ENCODE measurements around the gene NAT9. TPM values are rescaled to one million over a fixed set of nuclear protein-coding genes. Genes with fewer than 3 reads are reported as not detected.

The NAT9 gene
- total RNA-seq, 1 experiment from 2014 or later: 25.3 TPM

DNA sequence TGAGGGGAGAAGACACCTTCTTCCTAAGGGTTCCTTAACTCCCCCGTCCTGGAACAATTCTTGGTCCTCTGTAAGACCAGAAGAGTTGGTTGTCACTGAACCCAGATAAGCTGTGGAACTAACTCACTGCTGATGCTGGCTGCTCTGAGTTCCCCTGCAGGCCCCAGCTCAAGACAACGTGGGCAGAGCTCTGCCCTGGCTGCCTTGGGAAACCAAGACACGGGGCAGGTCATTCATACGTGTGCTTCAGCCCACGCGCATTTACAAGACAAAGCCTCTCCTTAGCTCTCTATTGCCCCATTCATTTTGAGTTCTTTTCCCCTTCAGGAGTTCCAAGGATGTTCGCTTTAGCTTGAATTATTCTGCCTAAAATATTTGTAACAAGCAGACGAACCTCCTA is 3.4 kb upstream of the NAT9 start:
- peaks cover 27% of the 10 kb centered on the region for H3K79me2 ChIP-seq (ENCODE audit: low read length)
- H3K4me3 ChIP-seq (ENCODE audit: low read length): no peak overlapping the region
- no peaks in the 10 kb centered on the region for H3K9me2 ChIP-seq (replicated peaks; ENCODE audit: insufficient read depth, low read length)
- no peak overlapping the region for H3K4me2 ChIP-seq (ENCODE audit: low read depth, low read length, poor library complexity, severe bottlenecking)
- no peaks in the 10 kb centered on the region for H3K9me3 ChIP-seq (ENCODE audit: low read length)
- H3K9ac ChIP-seq (ENCODE audit: low read length): peak overlapping the region; percentile 40; the same call in 1 of the 2 replicates
- H4K20me1 ChIP-seq (ENCODE audit: insufficient read depth, low read depth, low read length): no peaks in the 10 kb centered on the region; the same call in 1 of the 2 replicates
- H3K4me1 ChIP-seq (ENCODE audit: low read length): peaks cover 46% of the 10 kb centered on the region
- H3K27me3 ChIP-seq (ENCODE audit: low read length): no peaks in the 10 kb centered on the region
- no peak overlapping the region for H3K27ac ChIP-seq (ENCODE audit: low read length)
- H2AFZ ChIP-seq (ENCODE audit: low read length): no peak overlapping the region
- H3K36me3 ChIP-seq (ENCODE audit: insufficient read depth, low read length): no peaks in the 10 kb centered on the region
- no peak for DNase-seq

DNA sequence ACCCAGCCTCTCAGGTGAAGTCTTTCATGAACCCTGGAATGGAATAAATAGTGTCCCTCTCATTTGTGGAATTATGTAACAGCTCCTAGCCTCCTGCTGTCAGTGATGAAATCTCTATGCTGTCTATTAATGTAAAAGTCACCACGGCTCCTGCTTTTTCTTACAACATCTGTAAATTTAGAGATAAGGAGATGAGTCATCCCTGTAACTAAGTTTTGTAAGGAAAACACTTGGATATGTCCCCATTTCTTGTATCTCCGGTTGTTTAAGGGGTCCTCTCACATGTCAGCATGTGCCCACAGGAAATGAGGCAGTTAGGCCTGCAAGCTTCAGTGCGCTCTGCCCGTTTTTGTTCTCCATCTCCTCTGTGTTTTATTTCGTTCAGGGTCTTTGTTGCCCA is 2.8 kb upstream of the NAT9 start:
- H3K4me1 ChIP-seq (ENCODE audit: low read length): peaks cover 40% of the 10 kb centered on the region
- H3K27ac ChIP-seq (ENCODE audit: low read length): no peak overlapping the region
- no peaks in the 10 kb centered on the region for H3K9me2 ChIP-seq (replicated peaks; ENCODE audit: insufficient read depth, low read length)
- H3K9me3 ChIP-seq (ENCODE audit: low read length): no peaks in the 10 kb centered on the region
- 0 out of 2 replicates have a peak, but pooled peaks cover 1% of the 10 kb centered on the region for H3K36me3 ChIP-seq (ENCODE audit: insufficient read depth, low read length)
- H3K27me3 ChIP-seq (ENCODE audit: low read length): no peaks in the 10 kb centered on the region
- peaks cover 30% of the 10 kb centered on the region for H3K79me2 ChIP-seq (ENCODE audit: low read length)
- DNase-seq: no peak
- H3K4me3 ChIP-seq (ENCODE audit: low read length): no peak overlapping the region
- H2AFZ ChIP-seq (ENCODE audit: low read length): no peak overlapping the region
- no peaks in the 10 kb centered on the region; the same call in 1 of the 2 replicates for H4K20me1 ChIP-seq (ENCODE audit: insufficient read depth, low read depth, low read length)
- H3K9ac ChIP-seq (ENCODE audit: low read length): no peak overlapping the region
- H3K4me2 ChIP-seq (ENCODE audit: low read depth, low read length, poor library complexity, severe bottlenecking): no peak overlapping the region

DNA sequence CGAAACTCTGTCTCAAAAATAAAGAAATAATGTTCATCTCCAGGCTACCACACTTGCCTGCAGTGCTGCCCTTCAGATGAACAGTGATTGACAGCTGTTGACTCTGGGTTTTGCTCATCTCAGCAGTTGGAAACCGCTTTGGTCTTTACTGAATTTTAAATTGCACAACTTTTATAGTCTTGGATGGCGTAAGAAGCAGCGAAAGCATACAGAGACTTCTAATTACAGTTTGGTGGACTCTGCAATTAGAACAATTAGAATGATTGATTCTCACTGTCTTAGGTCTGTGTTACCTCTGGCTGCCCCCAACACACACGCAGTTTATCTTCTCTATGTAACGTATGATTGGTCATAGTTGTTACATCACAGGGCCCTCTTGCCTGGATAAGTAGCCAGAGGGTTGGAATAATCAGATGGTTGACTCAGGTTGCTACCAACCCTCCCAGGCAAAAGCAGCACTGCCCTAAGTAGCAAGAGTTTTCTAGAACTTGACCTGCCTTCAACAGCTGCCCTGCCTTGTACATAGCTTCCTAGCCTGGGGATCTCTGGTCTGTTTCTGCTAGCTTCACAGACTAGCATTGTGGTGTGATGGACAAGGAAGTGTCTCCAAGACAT is 1.9 kb upstream of the NAT9 start:
- Histone ChIP-seq H3K4me3 (ENCODE audit: low read length) (no peak overlapping the region), H4K20me1 (ENCODE audit: insufficient read depth, low read depth, low read length) (no peaks in the 10 kb centered on the region; the same call in 1 of the 2 replicates), H3K9me3 (ENCODE audit: low read length) (no peaks in the 10 kb centered on the region), H3K27ac (ENCODE audit: low read length) (no peak overlapping the region), H3K27me3 (ENCODE audit: low read length) (no peaks in the 10 kb centered on the region), H3K9me2 (replicated peaks; ENCODE audit: insufficient read depth, low read length) (no peaks in the 10 kb centered on the region), H3K79me2 (ENCODE audit: low read length) (peaks cover 39% of the 10 kb centered on the region), H2AFZ (ENCODE audit: low read length) (no peak overlapping the region), H3K9ac (ENCODE audit: low read length) (no peak overlapping the region), H3K36me3 (ENCODE audit: insufficient read depth, low read length) (peaks cover 6% of the 10 kb centered on the region; the same call in 1 of the 2 replicates), H3K4me1 (ENCODE audit: low read length) (peaks cover 33% of the 10 kb centered on the region), H3K4me2 (ENCODE audit: low read depth, low read length, poor library complexity, severe bottlenecking) (no peak overlapping the region)
- no peak for DNase-seq

DNA sequence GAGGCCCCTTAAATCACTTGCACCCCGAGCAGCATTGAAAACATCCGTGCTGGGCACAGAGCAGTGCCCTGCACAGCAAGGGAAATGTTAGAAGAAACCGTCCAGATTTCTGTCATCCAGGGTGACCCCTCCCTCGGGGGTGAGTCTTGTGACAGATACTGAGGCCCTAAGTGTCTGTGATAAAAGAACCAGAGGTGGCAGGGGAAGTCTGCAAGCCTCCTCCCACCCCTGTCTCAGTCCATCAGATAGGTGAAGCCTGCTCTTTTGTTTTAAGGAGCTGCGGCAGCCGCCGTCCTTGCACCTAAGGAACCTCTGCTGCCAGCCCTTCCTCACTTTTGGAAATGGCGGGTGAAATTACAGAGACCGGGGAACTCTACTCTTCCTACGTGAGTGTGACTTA is 845 bp upstream of the NAT9 start:
- H3K9me3 ChIP-seq (ENCODE audit: low read length): no peaks in the 10 kb centered on the region
- peak overlapping the region; percentile 82 for H3K9ac ChIP-seq (ENCODE audit: low read length)
- peak overlapping the region; percentile 87 for H3K4me3 ChIP-seq (ENCODE audit: low read length)
- no peak overlapping the region for H3K27ac ChIP-seq (ENCODE audit: low read length)
- peaks cover 6% of the 10 kb centered on the region; the same call in 1 of the 2 replicates for H3K36me3 ChIP-seq (ENCODE audit: insufficient read depth, low read length)
- H2AFZ ChIP-seq (ENCODE audit: low read length): no peak overlapping the region
- H3K4me2 ChIP-seq (ENCODE audit: low read depth, low read length, poor library complexity, severe bottlenecking): peak overlapping the region; percentile 91
- no peaks in the 10 kb centered on the region for H3K27me3 ChIP-seq (ENCODE audit: low read length)
- no peak for DNase-seq
- no peaks in the 10 kb centered on the region for H3K9me2 ChIP-seq (replicated peaks; ENCODE audit: insufficient read depth, low read length)
- H3K4me1 ChIP-seq (ENCODE audit: low read length): peaks cover 33% of the 10 kb centered on the region
- no peaks in the 10 kb centered on the region; the same call in 1 of the 2 replicates for H4K20me1 ChIP-seq (ENCODE audit: insufficient read depth, low read depth, low read length)
- peaks cover 39% of the 10 kb centered on the region for H3K79me2 ChIP-seq (ENCODE audit: low read length)

DNA sequence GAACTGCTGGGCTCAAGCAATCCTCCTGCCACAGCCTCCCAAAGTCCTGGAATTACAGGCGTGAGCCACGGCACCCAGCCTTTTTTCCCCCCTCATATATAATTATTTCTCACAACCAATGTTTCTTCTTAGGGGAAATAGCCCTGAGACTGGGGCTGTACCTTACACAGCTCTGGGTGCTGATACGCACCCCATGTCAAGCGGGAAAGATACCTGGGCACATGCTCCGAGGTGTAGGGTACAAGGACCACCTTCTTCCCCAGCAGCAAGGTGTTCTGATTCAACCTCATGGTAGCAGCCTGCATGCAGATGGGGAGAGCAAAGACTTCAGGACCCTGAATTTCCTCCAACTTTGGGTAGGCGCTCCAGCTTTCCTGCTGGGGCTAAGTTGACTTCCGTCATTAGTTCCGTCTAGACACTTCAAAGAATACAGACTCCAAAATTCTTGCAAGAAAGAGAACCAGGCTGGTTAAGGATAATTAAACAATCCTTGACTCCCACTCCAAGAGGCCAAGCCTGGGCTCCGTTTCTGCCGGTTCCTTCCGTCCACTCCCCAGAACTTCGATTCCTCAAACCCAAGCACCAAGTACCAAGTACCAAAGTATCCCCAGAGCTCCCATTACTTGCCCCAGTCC is 619 bp downstream of the NAT9 start:
- Histone ChIP-seq H3K9me2 (replicated peaks; ENCODE audit: insufficient read depth, low read length) (no peaks in the 10 kb centered on the region), H2AFZ (ENCODE audit: low read length) (peak overlapping the region; percentile 2; the same call in 1 of the 2 replicates), H3K79me2 (ENCODE audit: low read length) (peaks cover 39% of the 10 kb centered on the region), H3K27ac (ENCODE audit: low read length) (peak overlapping the region; percentile 43; the same call in 1 of the 2 replicates), H3K4me1 (ENCODE audit: low read length) (peaks cover 30% of the 10 kb centered on the region), H3K9ac (ENCODE audit: low read length) (peak overlapping the region; percentile 83), H4K20me1 (ENCODE audit: insufficient read depth, low read depth, low read length) (no peaks in the 10 kb centered on the region; the same call in 1 of the 2 replicates), H3K36me3 (ENCODE audit: insufficient read depth, low read length) (peaks cover 6% of the 10 kb centered on the region; the same call in 1 of the 2 replicates), H3K9me3 (ENCODE audit: low read length) (no peaks in the 10 kb centered on the region), H3K27me3 (ENCODE audit: low read length) (no peaks in the 10 kb centered on the region), H3K4me2 (ENCODE audit: low read depth, low read length, poor library complexity, severe bottlenecking) (peak overlapping the region; percentile 91), H3K4me3 (ENCODE audit: low read length) (peak overlapping the region; percentile 87)
- DNase-seq: peak; percentile 57

DNA sequence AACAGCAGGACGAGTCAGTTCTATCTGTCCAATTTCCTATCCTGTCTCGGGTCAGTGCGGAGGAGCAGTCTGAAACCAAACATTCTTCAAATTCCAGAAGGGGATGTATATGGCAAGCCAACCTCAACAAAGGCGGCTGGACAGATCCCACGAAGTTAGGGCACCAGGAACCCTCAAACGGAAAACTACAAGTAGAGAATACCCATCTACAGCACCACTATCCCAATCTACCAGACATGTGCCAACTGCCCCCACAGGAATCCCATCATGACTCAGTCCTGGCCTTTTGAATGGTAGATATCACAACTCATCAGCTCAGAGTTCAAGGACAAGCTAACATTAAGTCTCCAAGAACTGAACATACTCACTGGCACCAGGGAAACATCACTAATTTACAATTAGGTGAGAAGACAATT is 2.3 kb downstream of the NAT9 start:
- Histone ChIP-seq H3K9ac (ENCODE audit: low read length) (no peak overlapping the region), H3K4me2 (ENCODE audit: low read depth, low read length, poor library complexity, severe bottlenecking) (no peak overlapping the region), H3K9me3 (ENCODE audit: low read length) (no peaks in the 10 kb centered on the region), H3K4me3 (ENCODE audit: low read length) (no peak overlapping the region), H4K20me1 (ENCODE audit: insufficient read depth, low read depth, low read length) (no peaks in the 10 kb centered on the region; the same call in 1 of the 2 replicates), H3K79me2 (ENCODE audit: low read length) (peaks cover 39% of the 10 kb centered on the region), H2AFZ (ENCODE audit: low read length) (no peak overlapping the region), H3K36me3 (ENCODE audit: insufficient read depth, low read length) (peaks cover 6% of the 10 kb centered on the region; the same call in 1 of the 2 replicates), H3K27ac (ENCODE audit: low read length) (no peak overlapping the region), H3K27me3 (ENCODE audit: low read length) (no peaks in the 10 kb centered on the region), H3K9me2 (replicated peaks; ENCODE audit: insufficient read depth, low read length) (no peaks in the 10 kb centered on the region), H3K4me1 (ENCODE audit: low read length) (peaks cover 19% of the 10 kb centered on the region)
- no peak for DNase-seq

DNA sequence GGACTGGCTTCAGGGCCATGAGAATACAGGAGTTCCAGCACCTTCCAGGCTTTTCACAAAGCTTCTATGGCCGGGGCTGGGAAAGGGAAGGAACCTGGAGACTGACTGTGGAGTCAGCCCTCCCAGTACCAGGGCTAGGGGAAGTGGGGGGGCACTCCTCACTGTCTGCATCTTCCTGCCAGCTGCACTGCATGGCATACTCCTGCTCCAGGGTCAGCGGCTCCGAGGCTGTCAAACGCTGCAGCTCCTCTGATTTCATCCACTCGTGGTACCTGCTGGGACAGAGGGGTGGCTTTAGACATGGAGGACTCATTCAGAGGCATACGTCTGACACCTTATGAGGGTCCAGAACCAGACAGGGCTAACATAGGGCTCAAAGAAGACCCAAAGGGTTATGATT is 2.7 kb downstream of the NAT9 start:
- Histone ChIP-seq H3K4me1 (ENCODE audit: low read length) (peaks cover 19% of the 10 kb centered on the region), H4K20me1 (ENCODE audit: insufficient read depth, low read depth, low read length) (no peaks in the 10 kb centered on the region; the same call in 1 of the 2 replicates), H3K27ac (ENCODE audit: low read length) (no peak overlapping the region), H2AFZ (ENCODE audit: low read length) (no peak overlapping the region), H3K36me3 (ENCODE audit: insufficient read depth, low read length) (peaks cover 6% of the 10 kb centered on the region; the same call in 1 of the 2 replicates), H3K4me2 (ENCODE audit: low read depth, low read length, poor library complexity, severe bottlenecking) (no peak overlapping the region), H3K4me3 (ENCODE audit: low read length) (no peak overlapping the region), H3K79me2 (ENCODE audit: low read length) (peaks cover 39% of the 10 kb centered on the region), H3K9me2 (replicated peaks; ENCODE audit: insufficient read depth, low read length) (no peaks in the 10 kb centered on the region), H3K27me3 (ENCODE audit: low read length) (no peaks in the 10 kb centered on the region), H3K9me3 (ENCODE audit: low read length) (no peaks in the 10 kb centered on the region), H3K9ac (ENCODE audit: low read length) (no peak overlapping the region)
- DNase-seq: no peak

DNA sequence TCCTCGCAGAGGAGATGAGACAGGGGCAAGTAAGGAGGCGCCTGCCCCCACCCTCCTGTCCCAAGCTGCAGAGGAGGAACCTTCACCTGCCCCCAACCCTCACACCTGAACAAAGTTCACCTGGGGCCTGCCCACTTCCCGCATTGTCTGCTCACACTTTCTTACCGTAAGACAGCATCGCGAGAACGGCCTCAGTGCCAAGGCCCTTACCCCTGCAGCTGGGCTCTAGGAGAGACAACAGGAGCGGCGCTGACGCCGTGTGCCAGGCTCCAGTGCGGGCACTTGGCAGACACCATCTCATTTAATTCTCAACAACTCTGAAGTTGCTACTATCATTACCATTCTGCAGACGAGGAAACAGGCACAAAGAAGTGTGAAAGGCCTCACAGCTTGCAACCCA is 4.1 kb downstream of the NAT9 start:
- Histone ChIP-seq H3K79me2 (ENCODE audit: low read length) (peaks cover 30% of the 10 kb centered on the region), H3K4me3 (ENCODE audit: low read length) (no peak overlapping the region), H3K4me2 (ENCODE audit: low read depth, low read length, poor library complexity, severe bottlenecking) (no peak overlapping the region), H2AFZ (ENCODE audit: low read length) (no peak overlapping the region), H3K27me3 (ENCODE audit: low read length) (no peaks in the 10 kb centered on the region), H3K27ac (ENCODE audit: low read length) (no peak overlapping the region), H3K9me2 (replicated peaks; ENCODE audit: insufficient read depth, low read length) (no peaks in the 10 kb centered on the region), H4K20me1 (ENCODE audit: insufficient read depth, low read depth, low read length) (no peaks in the 10 kb centered on the region; the same call in 1 of the 2 replicates), H3K9me3 (ENCODE audit: low read length) (no peaks in the 10 kb centered on the region), H3K4me1 (ENCODE audit: low read length) (peaks cover 10% of the 10 kb centered on the region), H3K9ac (ENCODE audit: low read length) (no peak overlapping the region), H3K36me3 (ENCODE audit: insufficient read depth, low read length) (peaks cover 6% of the 10 kb centered on the region; the same call in 1 of the 2 replicates)
- no peak for DNase-seq

All from Karpas-422 (cell line).